HEK293 (cell line): ENCODE measurements around the gene CACNA1C.

Experiments
- KLF16 ChIP-seq: fragments of 450-650 bp; formaldehyde crosslinking; IDR thresholded peaks from 2 replicates; pipeline ENCODE4 v1.5.1; 2017; ENCODE audit warnings: missing biosample characterization, missing genetic modification characterization
- ZBTB17 ChIP-seq: fragments of 450-650 bp; formaldehyde crosslinking; IDR thresholded peaks from 2 replicates; pipeline ENCODE4 v1.5.1; 2016; ENCODE audit warnings: missing biosample characterization, missing genetic modification characterization
- ZNF350 ChIP-seq: fragments of 450-650 bp; formaldehyde crosslinking; IDR thresholded peaks from 2 replicates; pipeline ENCODE4 v1.5.0; 2017; ENCODE audit warnings: missing biosample characterization, mild to moderate bottlenecking, missing genetic modification characterization
- ZNF548 ChIP-seq: fragments of 450-650 bp; formaldehyde crosslinking; IDR thresholded peaks from 2 replicates; pipeline ENCODE4 v1.5.1; 2016; ENCODE audit warnings: missing biosample characterization, missing genetic modification characterization
- ZSCAN16 ChIP-seq: fragments of 450-650 bp; formaldehyde crosslinking; IDR thresholded peaks from 2 replicates; pipeline ENCODE4 v1.5.1; 2016; ENCODE audit warnings: missing biosample characterization, missing genetic modification characterization
- TF ChIP-seq, protein P1 (sequence below): fragments of 450-650 bp; formaldehyde crosslinking; IDR thresholded peaks from 2 replicates; pipeline ENCODE4 v1.5.1; 2016; ENCODE audit warnings: missing biosample characterization, missing genetic modification characterization

DNA sequence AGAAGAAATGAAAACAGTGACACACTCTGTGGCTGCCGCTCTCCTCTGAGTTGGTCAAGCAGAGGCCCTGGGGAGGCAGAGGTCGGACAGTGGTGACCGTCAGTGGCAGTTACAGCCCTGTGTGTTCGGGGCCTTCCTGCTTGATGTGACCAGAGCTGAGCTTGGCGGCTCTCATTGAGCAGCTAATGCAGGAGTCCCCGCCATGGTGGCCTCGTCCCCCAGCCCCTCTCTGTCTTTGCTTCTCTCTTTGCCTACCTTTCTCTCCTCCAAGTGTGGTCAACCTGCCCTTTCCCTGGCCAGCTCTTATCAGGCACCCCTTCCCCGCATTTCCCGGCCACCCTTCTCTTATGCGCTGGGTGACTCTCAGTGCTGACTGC is 362.8 kb downstream of the CACNA1C start:
- TF ChIP-seq, protein P1, sequence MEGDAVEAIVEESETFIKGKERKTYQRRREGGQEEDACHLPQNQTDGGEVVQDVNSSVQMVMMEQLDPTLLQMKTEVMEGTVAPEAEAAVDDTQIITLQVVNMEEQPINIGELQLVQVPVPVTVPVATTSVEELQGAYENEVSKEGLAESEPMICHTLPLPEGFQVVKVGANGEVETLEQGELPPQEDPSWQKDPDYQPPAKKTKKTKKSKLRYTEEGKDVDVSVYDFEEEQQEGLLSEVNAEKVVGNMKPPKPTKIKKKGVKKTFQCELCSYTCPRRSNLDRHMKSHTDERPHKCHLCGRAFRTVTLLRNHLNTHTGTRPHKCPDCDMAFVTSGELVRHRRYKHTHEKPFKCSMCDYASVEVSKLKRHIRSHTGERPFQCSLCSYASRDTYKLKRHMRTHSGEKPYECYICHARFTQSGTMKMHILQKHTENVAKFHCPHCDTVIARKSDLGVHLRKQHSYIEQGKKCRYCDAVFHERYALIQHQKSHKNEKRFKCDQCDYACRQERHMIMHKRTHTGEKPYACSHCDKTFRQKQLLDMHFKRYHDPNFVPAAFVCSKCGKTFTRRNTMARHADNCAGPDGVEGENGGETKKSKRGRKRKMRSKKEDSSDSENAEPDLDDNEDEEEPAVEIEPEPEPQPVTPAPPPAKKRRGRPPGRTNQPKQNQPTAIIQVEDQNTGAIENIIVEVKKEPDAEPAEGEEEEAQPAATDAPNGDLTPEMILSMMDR (tag by site-specific recombination): no peak
- no peak for TF ChIP-seq ZSCAN16 (tag by site-specific recombination)
- TF ChIP-seq ZNF548 (tag by site-specific recombination): no peak
- TF ChIP-seq ZNF350: no peak
- TF ChIP-seq ZBTB17: no peak
- no peak for TF ChIP-seq KLF16 (tag by site-specific recombination)
